Activated T-cell treated with anti-CD3 and anti-CD28 coated beads for 1 hour (primary cell): Measurements from ENCODE around the gene CRIP3.
A peak's percentile ranks its signal among the peaks of the same experiment; 100 is the strongest.

Experiments
- DNase-seq: peaks from one replicate; pipeline ENCODE4 v3.0.0-alpha.2; 2020; ENCODE audit warnings: low read depth

CRIP3 gene

DNA sequence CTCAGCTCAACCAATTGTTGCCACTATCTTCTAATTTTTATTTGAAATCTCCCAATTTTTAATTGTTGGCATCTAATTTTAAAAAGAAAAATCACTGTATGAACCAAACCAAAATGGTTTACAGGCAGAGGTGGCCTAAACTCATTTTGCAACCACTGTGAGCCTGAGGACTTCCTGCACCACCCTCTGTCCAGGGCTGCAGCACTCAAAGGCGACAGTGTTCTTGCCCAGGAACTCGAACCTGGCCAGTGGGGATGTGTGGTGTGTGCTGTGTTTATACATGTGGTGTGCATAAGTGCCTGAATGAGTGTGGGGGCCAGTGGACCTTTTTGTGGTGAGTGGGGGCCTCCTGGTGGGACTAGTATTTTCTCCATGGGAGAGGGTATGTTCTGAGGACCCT lies 34.9 kb downstream of the CRIP3 start:
- DNase-seq = no peak

GRCh38 chr6:43271944-43272343 lies 36.7 kb downstream of the CRIP3 start:
- DNase-seq = no peak

- no peak for DNase-seq
Measured at GRCh38 chr6:43271103-43271815, 37.4 kb downstream of the CRIP3 start.

DNA sequence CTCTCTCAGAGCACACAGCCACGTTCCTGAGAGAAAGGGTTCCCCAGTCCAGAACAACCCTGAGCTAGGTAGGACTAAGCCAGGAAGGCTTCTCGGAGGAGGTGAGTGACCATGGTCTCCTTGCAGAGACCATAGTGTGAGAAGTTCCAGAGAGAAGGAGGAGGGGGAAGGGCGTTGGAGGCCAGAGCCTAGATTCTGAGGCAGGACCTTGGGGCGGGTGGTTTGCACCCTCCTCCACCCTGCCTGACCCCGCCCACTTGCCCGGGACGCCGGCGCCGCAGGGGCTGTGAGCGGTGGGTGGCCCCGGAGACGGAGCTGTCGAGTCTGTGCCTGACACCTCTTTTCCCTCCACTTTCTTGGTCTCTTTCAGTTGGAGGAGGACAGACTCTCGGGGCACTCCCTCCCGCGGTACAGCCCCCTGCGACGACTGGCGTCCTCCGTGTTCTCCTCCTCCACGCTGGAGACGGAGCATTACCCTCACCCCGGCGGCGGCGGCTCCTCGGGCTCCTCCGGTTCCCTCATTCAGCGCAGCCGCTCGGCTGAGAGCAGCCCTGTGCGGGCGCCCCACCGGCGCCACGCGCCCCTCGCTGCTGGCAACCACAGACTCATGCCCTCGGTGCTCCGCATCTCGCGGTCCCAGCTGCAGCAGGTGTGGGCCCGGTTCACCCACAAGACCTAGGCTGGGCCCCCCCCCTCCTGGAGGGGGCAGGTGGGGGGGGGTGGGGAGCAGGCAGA lies 39.2 kb downstream of the CRIP3 start:
- DNase-seq = peak; percentile 30

DNA sequence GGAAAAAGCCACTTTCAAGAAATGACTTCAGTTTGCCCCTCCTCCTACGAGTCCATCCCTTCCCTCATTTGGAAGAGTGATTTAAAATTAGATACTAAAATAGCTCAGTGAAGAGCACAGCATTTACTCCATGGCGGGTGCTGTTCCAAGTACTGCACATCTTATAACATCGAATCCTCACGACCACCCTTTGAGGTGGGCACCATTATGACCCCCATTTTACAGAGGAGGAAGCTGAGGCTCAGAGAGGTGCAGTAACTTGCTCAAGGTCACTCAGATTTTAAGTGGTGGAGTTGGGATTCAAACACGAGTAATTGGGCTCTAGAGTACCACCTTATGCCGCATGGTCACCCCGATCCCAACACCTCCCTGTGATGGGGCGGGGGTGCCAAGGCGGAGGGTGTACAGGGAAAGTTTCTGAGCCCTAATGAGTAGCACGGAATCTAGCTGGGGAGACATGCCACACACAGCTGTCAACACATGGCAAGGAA lies 39.8 kb downstream of the CRIP3 start:
- no peak for DNase-seq

- no peak for DNase-seq
Measured at GRCh38 chr6:43268355-43268700, 40.3 kb downstream of the CRIP3 start.

DNA sequence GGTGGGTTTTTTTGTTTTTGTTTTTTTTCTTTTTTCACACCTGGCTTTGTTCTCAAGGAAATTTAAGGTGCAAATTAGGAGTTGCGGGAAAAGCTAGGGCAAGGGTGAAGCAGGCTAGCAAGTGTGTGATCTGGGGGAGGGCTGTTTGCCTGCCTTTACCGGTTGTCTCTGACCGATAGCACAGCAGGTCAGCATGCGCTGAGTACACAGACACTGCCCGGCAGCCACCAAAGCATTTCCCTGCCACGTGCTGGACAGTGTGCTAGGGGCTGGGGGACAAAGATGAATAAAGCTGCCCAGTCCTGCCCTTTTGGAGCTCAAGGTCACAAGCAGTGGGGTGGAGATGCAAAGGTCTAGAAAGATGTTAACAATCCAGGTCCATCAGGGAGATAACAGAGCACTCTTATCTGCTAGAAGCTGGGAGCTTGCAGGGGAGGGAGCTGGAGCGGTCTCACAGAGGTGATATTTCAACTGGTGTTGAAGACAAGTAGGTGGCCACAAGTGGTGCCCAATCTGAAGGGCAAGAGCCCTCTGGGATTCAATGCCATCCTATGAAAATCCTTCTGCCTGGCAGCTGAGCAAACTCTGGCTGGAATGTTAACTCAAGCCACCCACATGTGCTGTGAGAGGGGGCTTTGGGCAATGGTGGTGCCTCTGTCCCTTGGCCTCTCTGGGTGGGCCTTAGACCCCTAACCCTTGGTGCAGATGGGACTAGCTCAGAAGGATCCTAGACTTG lies 40.8 kb downstream of the CRIP3 start:
- no peak for DNase-seq

GRCh38 chr6:43265564-43265963 lies 43.1 kb downstream of the CRIP3 start:
- no peak for DNase-seq

DNA sequence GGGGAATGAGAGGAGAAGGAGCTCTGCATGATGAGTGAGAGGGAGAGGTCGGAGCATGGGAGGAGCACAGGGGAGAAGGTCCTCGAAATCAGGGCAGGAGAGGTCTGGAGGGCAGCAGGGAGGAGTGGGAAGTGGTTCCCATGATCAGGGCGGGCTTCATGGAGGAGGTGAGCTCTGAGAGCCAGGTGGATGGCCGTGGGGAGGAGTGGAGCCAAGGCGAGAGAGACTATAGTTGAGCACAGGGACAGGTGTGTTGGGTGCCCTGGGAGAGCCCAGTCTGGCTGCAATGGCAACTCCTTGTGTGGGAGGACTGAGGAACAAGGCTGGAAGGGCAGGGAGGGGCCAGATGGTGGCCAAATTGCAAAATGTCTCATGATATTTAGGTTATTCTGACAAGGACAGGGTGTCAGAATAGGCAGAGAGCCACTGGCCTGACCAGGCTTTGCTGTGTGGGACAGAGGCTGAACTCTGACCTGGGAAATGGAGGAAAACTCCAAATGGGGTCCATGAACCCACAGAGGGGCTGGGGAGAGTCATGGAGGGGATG lies 44.0 kb downstream of the CRIP3 start:
- no peak for DNase-seq

DNA sequence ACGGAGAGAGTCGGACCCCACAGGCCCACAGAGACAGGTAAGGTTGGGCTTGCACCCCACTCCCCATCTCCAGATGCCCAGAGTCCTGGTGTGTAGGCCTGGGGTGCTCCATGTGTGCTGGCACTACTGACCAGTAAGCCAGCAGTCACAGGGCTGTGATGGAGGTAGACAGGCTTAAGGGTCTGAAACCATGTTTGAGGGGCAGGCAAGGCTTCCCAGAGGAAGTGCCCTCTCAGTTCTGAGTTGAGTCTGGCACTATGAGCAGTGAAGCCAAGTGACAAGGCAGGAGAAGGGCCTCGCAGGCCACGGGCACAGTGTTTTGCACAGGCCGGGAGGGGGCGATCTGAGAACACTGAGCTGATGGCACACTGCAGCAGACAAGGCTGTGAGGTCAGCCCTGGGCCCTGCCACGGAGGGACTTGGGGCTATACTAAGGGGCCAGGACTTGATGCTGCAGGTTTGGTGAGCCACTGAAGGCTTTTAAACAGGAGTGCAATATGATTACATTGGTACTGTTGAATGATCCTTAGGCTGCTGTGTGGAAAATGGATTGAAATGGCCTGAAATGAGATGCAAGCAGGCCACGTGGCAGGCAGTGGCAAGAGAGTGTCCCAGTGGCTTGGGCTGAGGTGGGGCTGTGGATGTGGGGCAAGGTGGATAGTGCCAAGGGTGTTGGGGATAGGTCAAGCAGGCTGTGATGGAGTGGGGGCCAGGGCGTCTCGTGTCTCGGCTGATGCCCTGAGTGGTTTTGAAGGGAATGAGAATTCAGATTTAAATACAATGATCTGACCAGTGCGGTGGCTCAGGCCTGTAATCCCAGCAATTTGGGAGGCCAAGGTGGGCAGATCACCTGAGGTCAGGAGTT lies 45.1 kb downstream of the CRIP3 start:
- DNase-seq = peak; percentile 73

DNA sequence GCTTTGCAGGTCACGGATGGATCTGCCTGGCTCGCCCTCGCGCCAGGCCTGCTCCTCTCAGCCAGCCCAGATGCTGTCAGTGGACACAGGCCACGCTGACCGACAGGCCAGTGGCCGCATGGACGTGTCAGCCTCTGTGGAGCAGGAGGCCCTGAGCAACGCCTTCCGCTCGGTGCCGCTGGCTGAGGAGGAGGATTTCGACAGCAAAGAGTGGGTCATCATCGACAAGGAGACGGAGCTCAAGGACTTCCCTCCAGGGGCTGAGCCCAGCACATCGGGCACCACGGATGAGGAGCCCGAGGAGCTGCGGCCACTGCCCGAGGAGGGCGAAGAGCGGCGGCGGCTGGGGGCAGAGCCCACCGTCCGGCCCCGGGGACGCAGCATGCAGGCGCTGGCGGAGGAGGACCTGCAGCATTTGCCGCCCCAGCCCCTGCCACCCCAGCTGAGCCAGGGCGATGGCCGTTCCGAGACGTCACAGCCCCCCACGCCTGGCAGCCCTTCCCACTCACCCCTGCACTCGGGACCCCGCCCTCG lies 45.8 kb downstream of the CRIP3 start:
- no peak for DNase-seq

DNA sequence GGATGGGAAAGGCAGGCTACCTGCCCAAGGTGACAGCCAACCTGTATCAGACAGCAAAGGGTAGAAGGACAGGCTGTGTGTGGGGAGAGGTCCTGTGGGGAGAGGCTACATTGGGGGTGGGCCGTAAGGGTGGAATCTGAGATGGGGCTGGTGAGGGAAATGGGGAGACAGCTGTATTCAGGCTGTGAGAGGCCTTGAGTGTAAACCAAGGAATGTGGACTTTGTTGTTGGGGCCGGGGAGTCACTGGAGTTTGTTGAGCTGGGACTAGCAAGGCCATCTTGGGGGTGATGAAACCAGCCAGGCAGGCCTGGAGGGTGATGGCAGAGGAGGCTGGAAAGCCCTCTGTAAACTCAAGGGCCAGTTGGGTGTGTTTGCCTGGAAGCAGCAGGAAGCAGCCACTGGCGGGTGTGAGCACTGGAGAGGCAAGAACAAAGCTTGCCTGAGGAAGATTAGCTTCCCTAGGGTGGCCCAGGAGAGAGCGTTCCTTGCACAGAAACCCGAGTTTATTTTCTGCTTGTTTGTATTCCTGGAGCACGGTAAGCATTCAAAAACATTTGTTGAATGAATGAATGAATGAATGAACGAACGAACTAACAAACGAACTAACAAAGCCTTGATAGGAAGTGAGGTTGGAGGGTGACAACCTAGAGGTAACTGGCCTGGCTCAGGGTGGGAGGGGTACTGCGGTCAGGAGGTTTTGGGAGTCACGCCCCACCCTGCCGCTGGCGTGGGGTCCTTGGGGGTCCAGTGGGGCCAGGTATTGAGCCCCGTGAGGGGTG lies 46.4 kb downstream of the CRIP3 start:
- no peak for DNase-seq

DNA sequence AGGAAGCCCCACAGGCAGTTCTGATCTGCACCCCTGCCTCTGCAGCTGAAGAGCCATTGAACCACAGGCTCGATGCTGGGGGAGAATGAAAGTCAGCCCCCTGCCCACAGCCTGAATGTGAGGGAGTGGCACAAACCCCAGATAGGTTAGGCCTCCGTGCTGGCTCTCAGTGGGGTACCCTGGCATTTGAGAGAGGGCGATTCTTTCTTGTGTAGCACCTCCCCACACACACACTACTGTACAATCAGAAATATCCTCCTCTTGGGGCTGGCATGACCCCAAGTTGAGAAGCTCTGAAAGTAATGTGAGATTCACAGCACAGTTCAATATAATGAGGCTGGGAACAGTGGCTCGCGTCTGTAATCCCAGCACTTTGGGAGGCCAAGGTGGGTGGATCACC lies 47.4 kb downstream of the CRIP3 start:
- no peak for DNase-seq

- DNase-seq = no peak
Measured at GRCh38 chr6:43260791-43261190, 47.8 kb downstream of the CRIP3 start.

DNA sequence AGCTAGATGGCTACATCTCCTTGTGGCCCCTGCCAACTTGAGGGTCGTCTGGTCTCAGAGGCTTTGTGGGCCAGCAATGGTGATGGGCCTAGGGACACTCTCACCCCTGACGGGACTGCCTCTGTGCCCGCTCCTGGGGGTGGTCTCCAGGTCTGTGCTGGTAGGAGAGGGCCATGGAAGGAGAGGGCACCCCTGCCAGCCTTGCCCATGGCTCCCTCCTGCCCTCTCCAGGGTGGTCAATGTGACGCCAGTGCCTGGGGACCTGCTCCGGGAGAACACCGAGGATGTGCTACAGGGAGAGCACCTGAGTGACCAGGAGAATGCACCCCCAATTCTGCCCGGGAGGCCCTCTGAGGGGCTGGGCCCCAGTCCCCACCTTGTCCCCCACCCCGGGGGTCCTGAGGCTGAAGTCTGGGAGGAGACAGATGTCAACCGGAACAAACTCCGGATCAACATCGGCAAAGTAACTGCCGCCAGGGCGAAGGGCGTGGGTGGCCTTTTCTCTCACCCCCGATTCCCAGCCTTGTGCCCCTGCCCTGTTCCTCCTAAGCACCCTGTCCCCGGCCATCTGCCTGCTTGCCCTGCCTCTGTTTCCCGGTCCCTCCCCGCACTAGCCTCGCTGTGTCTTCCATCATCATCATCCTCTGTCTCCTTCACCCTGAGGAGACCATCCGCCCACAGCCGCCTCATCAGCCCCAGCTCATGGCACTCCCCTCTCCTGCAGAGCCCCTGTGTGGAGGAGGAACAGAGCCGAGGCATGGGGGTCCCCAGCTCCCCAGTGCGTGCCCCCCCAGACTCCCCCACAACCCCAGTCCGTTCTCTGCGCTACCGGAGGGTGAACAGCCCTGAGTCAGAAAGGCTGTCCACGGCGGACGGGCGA lies 49.6 kb downstream of the CRIP3 start:
- no peak for DNase-seq

- no peak for DNase-seq
Measured at GRCh38 chr6:43258180-43258579, 50.4 kb downstream of the CRIP3 start.

GRCh38 chr6:43257367-43258145 lies 51.1 kb downstream of the CRIP3 start:
- no peak for DNase-seq

GRCh38 chr6:43256670-43257366 lies 51.8 kb downstream of the CRIP3 start:
- no peak for DNase-seq
